Head of caudate nucleus (tissue), 42 donors: ENCODE data around the gene S1PR3.

Experiments
- DNase-seq, 42 donors: peaks; one replicate each; pipeline versions ENCODE4 v3.0.0 to v3.0.0-alpha.2; 2020 to 2021; ENCODE audit warnings: mixed read lengths in 7 of 42
- intact Hi-C: fragments of 100-400 bp; cut with DNase I; formaldehyde crosslinking; loops from one replicate; pipeline ENCODE4 v1.15.0; 2022

The S1PR3 gene

DNA sequence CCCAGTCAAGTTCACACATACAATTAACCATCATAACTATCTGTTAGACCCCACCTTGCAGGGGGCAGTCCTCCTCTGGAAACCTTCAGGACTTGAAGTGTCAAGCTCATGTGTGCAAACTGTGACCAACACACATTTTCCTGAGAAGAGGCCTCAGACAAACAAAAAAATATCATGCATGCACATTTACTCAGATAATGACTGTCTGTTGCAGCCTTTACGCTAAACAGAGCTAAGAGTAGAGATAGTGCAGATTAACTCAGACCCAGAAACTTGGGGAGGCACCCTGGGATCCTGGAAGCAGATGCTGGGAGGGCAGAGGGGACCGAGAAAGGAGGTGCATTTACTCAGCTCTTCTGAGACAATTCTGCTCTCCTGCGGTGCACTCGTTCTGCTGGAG lies 3.6 kb upstream of the S1PR3 start:
- no peak for DNase-seq
- intact Hi-C loops, result no loop called here

GRCh38 chr9:88988796-88989641 lies 2.2 kb upstream of the S1PR3 start:
- intact Hi-C loops, result no loop called here
- peak in 1 of 42 donors; percentile 23 for DNase-seq

- DNase-seq, result peak in 2 of 42 donors; percentile 27 to 30
- intact Hi-C loops, result no loop called here
Observed at GRCh38 chr9:88990041-88990728, 1.1 kb upstream of the S1PR3 start.

GRCh38 chr9:88990729-88991065 lies 571 bp upstream of the S1PR3 start:
- peak in 3 of 42 donors; percentile 12 to 40 (median 22) for DNase-seq
- intact Hi-C loops, result no loop called here

DNA sequence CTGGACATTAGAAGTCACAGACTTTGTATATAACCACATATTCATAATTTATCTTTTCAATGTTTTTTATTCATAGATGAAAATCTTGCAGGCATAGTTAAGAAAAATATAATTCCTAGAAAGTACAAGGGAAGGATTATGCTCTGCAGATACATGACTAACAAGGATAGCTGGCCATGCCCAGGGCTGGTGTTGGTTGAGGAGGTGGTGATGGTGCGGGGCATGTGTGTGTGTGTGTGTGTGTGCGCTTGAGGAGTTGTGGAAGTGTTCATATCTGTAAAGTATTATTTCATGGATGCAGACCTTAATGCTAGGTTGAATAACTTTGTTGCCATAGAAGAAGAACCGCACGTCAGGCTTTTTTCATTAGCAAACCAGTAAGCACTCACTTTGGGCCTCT lies 1.3 kb downstream of the S1PR3 start:
- intact Hi-C loops, result no loop called here
- DNase-seq, result no peak

DNA sequence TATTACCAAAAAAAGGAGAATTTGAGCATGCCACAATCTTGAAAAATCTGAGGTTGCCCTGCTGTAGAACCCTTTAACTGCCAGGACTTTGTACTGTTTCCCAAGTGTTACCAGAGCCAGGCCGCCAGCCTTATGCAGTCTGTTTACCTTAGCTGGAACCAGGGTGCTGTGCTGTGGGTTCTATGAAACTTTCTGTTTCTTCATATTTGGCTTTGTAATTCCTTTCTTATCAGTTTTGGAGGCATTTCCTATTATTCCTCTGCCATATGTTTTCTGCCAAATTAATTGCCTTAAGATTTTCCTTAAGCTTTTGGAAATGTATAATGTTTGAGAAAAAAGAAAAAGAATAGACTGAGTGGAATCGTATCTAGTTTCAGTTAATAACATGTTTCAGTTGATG lies 2.1 kb downstream of the S1PR3 start:
- DNase-seq, result no peak
- intact Hi-C loops, result no loop called here

GRCh38 chr9:88993871-88994460 lies 2.7 kb downstream of the S1PR3 start:
- peak in 1 of 42 donors; percentile 27 for DNase-seq
- intact Hi-C loops, result no loop called here

DNA sequence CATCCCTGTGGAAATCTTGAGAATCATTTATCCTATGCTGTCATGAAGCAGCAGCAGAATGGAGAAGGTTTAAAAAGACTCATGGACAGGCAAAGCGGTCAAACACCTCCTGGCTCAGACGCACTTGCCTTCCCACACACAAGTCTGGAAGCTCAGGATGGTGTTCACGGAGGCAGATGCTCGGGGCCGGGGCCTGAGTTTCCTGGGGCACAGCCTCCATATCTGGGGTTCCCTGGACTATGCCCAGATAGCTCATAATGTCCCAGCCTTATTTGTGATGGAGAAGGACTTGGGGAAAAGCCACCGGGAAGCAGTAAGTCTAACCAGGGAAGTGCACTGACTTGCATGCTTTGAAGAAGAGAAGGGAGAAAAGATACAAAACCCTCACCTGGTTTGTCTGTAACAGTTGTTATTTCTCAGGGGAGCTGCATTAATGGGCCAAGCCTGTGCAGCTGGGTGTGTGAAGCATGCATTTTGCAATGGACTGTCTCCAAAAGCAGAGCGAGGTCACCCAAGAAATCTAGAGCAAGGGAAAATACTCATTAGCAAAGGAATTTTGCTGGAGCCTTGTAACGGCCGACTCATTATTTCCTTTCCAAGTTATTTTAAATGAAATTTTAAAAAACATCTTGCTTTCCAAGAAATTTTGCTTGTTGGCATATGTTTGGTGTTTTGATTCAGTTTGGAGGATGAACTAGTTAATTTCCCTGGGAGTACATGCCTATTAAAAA lies 3.4 kb downstream of the S1PR3 start:
- no peak for DNase-seq
- intact Hi-C loops, result no loop called here

GRCh38 chr9:88995200-88995577 lies 3.9 kb downstream of the S1PR3 start:
- intact Hi-C loops, result no loop called here
- no peak for DNase-seq

DNA sequence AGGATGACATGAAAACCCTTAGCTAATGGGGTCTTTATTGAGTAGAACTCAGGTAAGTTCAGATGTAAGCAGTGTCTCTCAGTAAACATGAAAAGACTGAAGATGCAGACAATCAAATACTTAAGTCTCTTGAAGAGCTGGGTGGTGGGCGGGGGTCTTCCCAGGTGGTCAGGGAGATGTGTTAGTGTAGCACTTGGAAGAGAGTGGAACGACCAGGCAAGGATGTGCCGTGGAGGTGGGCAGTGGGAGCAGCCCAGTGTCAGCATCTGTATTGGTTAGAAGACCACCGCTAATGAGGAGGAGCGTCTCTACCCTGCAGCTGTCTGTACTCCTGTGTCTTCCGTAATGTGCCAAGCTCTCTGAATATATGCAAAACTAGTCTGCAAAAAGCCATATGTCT lies 4.4 kb downstream of the S1PR3 start:
- intact Hi-C loops, result no loop called here
- no peak for DNase-seq

GRCh38 chr9:88996046-88996920 lies 5.0 kb downstream of the S1PR3 start:
- no peak for DNase-seq
- intact Hi-C loops, result no loop called here

- intact Hi-C loops, result no loop called here
- no peak for DNase-seq
Observed at GRCh38 chr9:88996921-88997235, 5.6 kb downstream of the S1PR3 start.

- intact Hi-C loops, result no loop called here
- no peak for DNase-seq
Observed at GRCh38 chr9:88997646-88998045, 6.4 kb downstream of the S1PR3 start.

DNA sequence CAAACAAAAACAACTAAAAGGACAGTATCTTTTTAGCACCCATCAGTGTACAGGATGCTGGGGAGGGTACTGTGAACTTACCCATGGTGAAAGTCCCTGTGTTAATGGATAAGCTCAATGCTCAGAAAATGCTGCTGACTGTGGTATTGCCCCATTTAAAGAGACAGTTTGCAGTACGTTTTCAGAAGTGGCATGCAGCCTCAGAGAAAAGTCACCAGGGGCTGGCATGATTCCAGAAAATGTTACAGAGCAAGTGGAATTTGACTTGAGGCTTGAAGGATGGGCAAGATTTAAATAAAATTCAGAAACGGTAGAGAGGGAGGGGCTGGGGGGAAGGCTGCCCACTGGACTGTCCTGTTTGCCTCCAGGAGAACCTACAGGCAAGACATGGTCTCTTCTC lies 7.2 kb downstream of the S1PR3 start:
- intact Hi-C loops, result no loop called here
- peak in 1 of 42 donors; percentile 38 for DNase-seq

DNA sequence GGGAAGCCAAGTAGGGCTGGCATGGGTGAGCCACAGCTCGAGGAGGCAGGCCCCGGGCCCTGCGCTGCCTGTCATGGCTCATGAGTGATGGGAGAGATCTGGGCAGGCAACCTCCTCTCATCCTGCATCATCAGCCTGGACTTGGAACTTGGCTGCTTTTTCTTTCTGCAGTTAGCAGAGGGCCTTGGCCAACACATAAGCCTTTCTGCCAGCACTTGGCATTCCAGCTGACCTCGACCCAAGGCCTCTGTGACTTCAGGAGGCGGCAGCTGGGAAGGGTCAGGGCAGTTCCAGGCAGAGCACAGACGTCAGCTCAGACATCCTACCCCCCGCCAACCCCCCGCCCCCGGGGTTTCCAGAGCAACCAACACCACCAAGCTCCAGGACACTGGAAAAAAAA lies 7.6 kb downstream of the S1PR3 start:
- intact Hi-C loops, result no loop called here
- peak in 7 of 42 donors; percentile 11 to 72 (median 36) for DNase-seq

DNA sequence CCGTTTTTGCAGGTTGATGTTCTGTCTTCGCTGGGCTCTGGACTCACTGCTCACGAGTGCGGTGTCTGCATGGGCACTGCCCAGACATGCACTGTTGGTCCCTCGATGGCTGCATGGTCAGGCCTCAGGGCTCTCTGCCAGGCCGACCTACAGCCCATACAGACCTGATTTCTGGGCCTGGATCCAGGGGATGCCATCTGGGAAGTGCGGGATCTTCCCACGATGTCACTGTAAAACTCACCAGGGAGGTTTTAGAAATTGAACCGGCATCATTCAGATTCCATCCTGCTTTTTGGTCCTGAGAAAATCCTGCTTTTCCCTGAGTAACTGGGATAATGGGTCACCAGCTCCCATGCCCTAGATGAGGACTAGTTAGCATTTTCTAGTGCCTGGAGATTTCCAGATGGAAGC lies 9.1 kb downstream of the S1PR3 start:
- intact Hi-C loops, result loop anchor here (5.0 kb wide), 1 partner anchor 408 kb away; no protein-coding TSS in a partner anchor
- DNase-seq, result peak in 2 of 42 donors; percentile 33 to 42

DNA sequence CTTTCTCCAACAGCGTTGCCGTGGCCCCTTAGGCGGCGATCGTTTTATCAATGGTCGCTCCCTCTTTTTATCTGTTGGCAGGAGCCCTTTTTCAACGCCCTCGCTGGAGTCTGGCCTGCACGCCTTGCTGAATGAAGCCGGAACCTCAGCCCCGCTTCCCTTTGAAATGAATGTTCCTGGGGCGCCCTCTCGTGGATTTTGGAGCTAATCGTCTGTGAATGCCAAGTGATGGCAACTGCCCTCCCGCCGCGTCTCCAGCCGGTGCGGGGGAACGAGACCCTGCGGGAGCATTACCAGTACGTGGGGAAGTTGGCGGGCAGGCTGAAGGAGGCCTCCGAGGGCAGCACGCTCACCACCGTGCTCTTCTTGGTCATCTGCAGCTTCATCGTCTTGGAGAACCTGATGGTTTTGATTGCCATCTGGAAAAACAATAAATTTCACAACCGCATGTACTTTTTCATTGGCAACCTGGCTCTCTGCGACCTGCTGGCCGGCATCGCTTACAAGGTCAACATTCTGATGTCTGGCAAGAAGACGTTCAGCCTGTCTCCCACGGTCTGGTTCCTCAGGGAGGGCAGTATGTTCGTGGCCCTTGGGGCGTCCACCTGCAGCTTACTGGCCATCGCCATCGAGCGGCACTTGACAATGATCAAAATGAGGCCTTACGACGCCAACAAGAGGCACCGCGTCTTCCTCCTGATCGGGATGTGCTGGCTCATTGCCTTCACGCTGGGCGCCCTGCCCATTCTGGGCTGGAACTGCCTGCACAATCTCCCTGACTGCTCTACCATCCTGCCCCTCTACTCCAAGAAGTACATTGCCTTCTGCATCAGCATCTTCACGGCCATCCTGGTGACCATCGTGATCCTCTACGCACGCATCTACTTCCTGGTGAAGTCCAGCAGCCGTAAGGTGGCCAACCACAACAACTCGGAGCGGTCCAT lies 10.0 kb downstream of the S1PR3 start:
- intact Hi-C loops, result loop anchor here (5.0 kb wide), 1 partner anchor 409 kb away; no protein-coding TSS in a partner anchor
- DNase-seq, result peak; percentile 77 to 95 (median 88)
